Caco-2 (cell line): ENCODE results near the gene CDKL5. TPM values are rescaled to one million over a fixed set of nuclear protein-coding genes. Genes with fewer than 3 reads are reported as not detected.

ENCODE experiments used
- BruUV-seq: library from RNA; stranded (reverse); fragments of 400-500 nt; replicated peaks from 2 replicates; lab custom pipeline; 2021; lab: Mats Ljungman, UMichigan
- CTCF ChIA-PET: fragments of 300-600 bp; sonication (Branson Sonifier 250); formaldehyde crosslinking; loops from one replicate; lab custom pipeline; 2022; ENCODE audit warnings: antibody characterized with exemption; lab: Charles Lee
- POLR2A ChIA-PET: fragments of 300-600 bp; sonication (Branson Sonifier 250); formaldehyde crosslinking; loops from one replicate; lab custom pipeline; 2022; ENCODE audit warnings: antibody characterized with exemption; lab: Charles Lee
- DNase-seq, 2 experiments: peaks; one replicate each; pipeline versions ENCODE4 v3.0.0 to v3.0.0-alpha.2; 2020 to 2022
- H3K27me3 ChIP-seq: replicated peaks from 2 replicates; pipeline ENCODE4 v1.6.0; 2011; ENCODE audit warnings: low read length; ENCODE audit not compliant: control insufficient read depth, insufficient read depth
- H3K36me3 ChIP-seq: 2 replicates; pipeline ENCODE4 v1.5.1; 2011; ENCODE audit warnings: low read length; ENCODE audit not compliant: control insufficient read depth, insufficient read depth
- H3K4me1 ChIP-seq: fragments of 250-450 bp; sonication (Bioruptor Pico); 2 replicates; pipeline ENCODE4 v1.5.1; 2020; ENCODE audit warnings: mild to moderate bottlenecking
- H3K4me3 ChIP-seq: 2 replicates; pipeline ENCODE4 v1.5.1; 2011; ENCODE audit warnings: low read depth, mild to moderate bottlenecking, control low read depth, low read length
- H3K9me3 ChIP-seq: fragments of 250-450 bp; sonication (Bioruptor Pico); 2 replicates; pipeline ENCODE4 v1.5.1; 2020; ENCODE audit warnings: mild to moderate bottlenecking, moderate library complexity
- H3K27ac Mint-ChIP-seq: one replicate; pipeline ENCODE4 v1.8.0; 2022; ENCODE audit warnings: mixed read lengths; ENCODE audit not compliant: unreplicated experiment
- H3K27me3 Mint-ChIP-seq: one replicate; pipeline ENCODE4 v1.8.0; 2022; ENCODE audit warnings: mixed read lengths; ENCODE audit not compliant: insufficient read depth, unreplicated experiment
- H3K36me3 Mint-ChIP-seq: one replicate; pipeline ENCODE4 v1.8.0; 2022; ENCODE audit warnings: mild to moderate bottlenecking, mixed read lengths; ENCODE audit not compliant: insufficient read depth, unreplicated experiment
- H3K4me1 Mint-ChIP-seq: one replicate; pipeline ENCODE4 v1.8.0; 2022; ENCODE audit warnings: low read depth, mixed read lengths; ENCODE audit not compliant: unreplicated experiment
- H3K4me3 Mint-ChIP-seq: one replicate; pipeline ENCODE4 v1.8.0; 2022; ENCODE audit warnings: mild to moderate bottlenecking, moderate library complexity, mixed read lengths; ENCODE audit not compliant: unreplicated experiment
- H3K9me3 Mint-ChIP-seq: one replicate; pipeline ENCODE4 v1.8.0; 2022; ENCODE audit warnings: mixed read lengths; ENCODE audit not compliant: unreplicated experiment
- intact Hi-C: fragments of 100-400 bp; cut with micrococcal nuclease; formaldehyde crosslinking; loops from one replicate; pipeline ENCODE4 v1.10.0; 2022; ENCODE audit not compliant: unreplicated experiment
- total RNA-seq: library from RNA; stranded (reverse); gene quantifications from 2 replicates; pipeline ENCODE4 v1.2.3, GENCODE V29; 2022
- TF ChIP-seq, protein P1 (sequence below), 2 experiments: fragments of 200-600 bp in 1 of 2; IDR thresholded peaks; 1 replicate in 1 of 2; 2 replicates in 1 of 2; pipeline versions ENCODE4 v1.5.1 to v1.8.0; 2011 to 2022; ENCODE audit warnings: antibody characterized with exemption in 1 of 2, control low read depth in 1 of 2, inconsistent platforms in 1 of 2, low read depth in 1 of 2, low read length in 1 of 2, mild to moderate bottlenecking in 1 of 2, moderate library complexity in 1 of 2; ENCODE audit not compliant: insufficient read depth in 1 of 2, severe bottlenecking in 1 of 2, unreplicated experiment in 1 of 2

CDKL5 gene
- total RNA-seq, 1 experiment from 2014 or later, result 23.7 TPM

DNA sequence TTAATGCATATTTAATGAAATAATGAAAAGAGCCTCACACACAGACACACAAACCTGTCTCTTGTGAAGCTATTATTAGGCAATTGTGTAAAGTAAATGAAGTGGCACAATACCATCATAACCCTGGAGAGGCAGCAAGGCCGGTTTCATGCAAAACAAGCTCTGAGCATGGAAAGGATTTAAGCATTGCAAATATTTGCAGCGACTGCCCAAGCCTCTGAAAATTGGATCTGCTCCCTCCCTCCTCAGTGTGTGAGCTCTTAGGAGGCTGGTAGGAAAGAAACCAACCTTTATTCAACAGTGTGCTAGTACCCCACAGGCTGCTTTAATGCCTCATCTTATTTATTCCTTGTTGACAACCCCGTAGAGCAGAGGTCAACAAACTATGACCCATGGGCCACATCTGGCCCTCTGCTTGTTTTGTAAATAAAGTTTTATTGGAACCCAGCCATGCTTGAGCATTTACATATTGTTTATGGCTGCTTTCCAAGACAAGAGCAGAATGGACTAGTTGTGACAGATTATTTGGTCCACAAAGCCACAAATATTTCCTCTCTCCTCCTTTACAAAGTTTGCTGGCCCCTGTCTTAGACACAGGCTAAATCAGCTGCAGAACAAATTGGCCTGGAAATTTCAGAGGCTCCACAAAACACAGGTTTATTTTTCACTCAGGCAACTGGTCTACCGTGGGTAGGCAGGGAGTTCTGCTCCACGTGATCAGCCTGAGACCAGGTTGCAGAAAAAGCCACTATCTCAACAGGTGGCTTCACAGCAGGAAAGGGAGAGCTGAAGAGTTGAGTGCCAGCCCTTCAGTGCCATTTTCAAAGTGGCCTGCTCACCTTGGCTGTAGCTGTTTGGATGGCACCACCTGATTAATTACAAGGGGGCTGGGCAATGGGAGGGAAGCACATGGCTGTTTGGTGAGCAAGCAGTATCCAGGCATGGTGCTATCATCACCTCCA is 229.7 kb downstream of the CDKL5 start:
- Histone ChIP-seq H3K27me3 (no peaks in the 10 kb centered on the region), H3K4me1 (peaks cover 2% of the 10 kb centered on the region; the same call in 1 of the 2 replicates), H3K4me3 (no peak overlapping the region), H3K9me3 (no peaks in the 10 kb centered on the region), H3K36me3 (no peaks in the 10 kb centered on the region)
- no TSS peak for BruUV-seq
- Mint-ChIP-seq H3K27ac (no peak overlapping the region), H3K4me3 (no peak overlapping the region), H3K4me1 (peaks cover 1% of the 10 kb centered on the region), H3K36me3 (no peaks in the 10 kb centered on the region), H3K27me3 (no peaks in the 10 kb centered on the region), H3K9me3 (no peaks in the 10 kb centered on the region)
- TF ChIP-seq, protein P1, sequence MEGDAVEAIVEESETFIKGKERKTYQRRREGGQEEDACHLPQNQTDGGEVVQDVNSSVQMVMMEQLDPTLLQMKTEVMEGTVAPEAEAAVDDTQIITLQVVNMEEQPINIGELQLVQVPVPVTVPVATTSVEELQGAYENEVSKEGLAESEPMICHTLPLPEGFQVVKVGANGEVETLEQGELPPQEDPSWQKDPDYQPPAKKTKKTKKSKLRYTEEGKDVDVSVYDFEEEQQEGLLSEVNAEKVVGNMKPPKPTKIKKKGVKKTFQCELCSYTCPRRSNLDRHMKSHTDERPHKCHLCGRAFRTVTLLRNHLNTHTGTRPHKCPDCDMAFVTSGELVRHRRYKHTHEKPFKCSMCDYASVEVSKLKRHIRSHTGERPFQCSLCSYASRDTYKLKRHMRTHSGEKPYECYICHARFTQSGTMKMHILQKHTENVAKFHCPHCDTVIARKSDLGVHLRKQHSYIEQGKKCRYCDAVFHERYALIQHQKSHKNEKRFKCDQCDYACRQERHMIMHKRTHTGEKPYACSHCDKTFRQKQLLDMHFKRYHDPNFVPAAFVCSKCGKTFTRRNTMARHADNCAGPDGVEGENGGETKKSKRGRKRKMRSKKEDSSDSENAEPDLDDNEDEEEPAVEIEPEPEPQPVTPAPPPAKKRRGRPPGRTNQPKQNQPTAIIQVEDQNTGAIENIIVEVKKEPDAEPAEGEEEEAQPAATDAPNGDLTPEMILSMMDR (IDR thresholded peaks at IDR 0.05; ENCODE audit: insufficient read depth in 1 of 2, low read depth in 1 of 2, low read length in 1 of 2, severe bottlenecking in 1 of 2, unreplicated experiment in 1 of 2), result no peak
- CTCF ChIA-PET, result interaction anchor here (0.6 kb wide), 1 partner anchor 679 kb away, joined by 4 read pairs; no protein-coding TSS in a partner anchor
- peak in 1 of 2 experiments; percentile 18 for DNase-seq
- intact Hi-C loops, result no loop called here
- POLR2A ChIA-PET, result no interaction called here

DNA sequence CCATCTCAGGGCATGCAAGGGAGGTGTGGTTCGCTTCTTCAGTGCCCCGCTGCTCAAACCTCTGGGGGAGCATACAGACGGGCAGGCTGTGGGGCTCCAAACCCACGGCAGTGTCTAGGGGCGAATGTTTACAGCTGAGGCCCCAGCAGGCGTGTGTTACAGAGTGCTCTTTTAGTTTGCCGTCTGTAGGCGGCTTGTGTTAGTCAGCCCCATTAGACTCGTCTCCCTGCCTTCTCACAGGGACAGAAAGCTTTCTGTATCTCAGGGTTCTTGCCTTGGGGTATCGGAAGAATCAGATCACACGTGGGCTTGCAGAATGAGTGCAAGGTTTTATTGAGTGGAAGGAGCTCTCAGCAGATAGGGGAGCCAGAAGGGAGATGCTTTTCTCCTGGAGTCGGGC is 235.9 kb downstream of the CDKL5 start:
- Histone ChIP-seq H3K4me1 (no peaks in the 10 kb centered on the region), H3K4me3 (no peak overlapping the region), H3K27me3 (no peaks in the 10 kb centered on the region), H3K9me3 (no peaks in the 10 kb centered on the region), H3K36me3 (no peaks in the 10 kb centered on the region)
- BruUV-seq, result no TSS peak
- TF ChIP-seq, protein P1 (IDR thresholded peaks at IDR 0.05; ENCODE audit: insufficient read depth in 1 of 2, low read depth in 1 of 2, low read length in 1 of 2, severe bottlenecking in 1 of 2, unreplicated experiment in 1 of 2), result no peak
- Mint-ChIP-seq H3K36me3 (no peaks in the 10 kb centered on the region), H3K4me3 (no peak overlapping the region), H3K9me3 (no peaks in the 10 kb centered on the region), H3K4me1 (no peaks in the 10 kb centered on the region), H3K27ac (no peak overlapping the region), H3K27me3 (no peaks in the 10 kb centered on the region)
- intact Hi-C loops, result no loop called here
- no peak for DNase-seq
- ChIA-PET CTCF (no interaction called here), POLR2A (no interaction called here)

DNA sequence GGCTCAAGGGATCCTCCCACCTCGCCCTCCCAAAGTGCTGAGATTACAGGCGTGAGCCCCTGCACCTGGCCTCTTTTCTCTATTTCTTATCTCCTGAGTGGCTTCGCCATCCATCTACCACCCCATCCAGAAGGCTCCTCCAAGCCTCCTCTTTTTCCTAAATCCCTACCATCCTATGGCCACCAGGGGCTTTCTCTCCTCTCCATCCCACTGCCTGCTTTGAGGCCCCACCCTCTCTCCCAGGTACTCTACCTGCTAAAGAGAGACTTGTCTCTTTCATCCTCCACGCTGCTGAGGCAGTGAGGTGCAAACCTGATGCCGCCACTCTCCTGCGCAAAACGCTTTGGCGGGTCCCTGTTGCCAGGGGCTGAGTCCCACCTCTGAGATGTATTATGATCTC is 239.5 kb downstream of the CDKL5 start:
- Mint-ChIP-seq H3K27me3 (no peaks in the 10 kb centered on the region), H3K36me3 (no peaks in the 10 kb centered on the region), H3K4me1 (no peaks in the 10 kb centered on the region), H3K4me3 (no peak overlapping the region), H3K9me3 (no peaks in the 10 kb centered on the region), H3K27ac (no peak overlapping the region)
- DNase-seq, result peak; percentile 29 to 43
- ChIA-PET POLR2A (no interaction called here), CTCF (no interaction called here)
- Histone ChIP-seq H3K27me3 (no peaks in the 10 kb centered on the region), H3K36me3 (no peaks in the 10 kb centered on the region), H3K4me1 (peaks cover 5% of the 10 kb centered on the region; the same call in 1 of the 2 replicates), H3K4me3 (no peak overlapping the region), H3K9me3 (no peaks in the 10 kb centered on the region)
- no TSS peak for BruUV-seq
- intact Hi-C loops, result no loop called here
- TF ChIP-seq, protein P1 (IDR thresholded peaks at IDR 0.05; ENCODE audit: insufficient read depth in 1 of 2, low read depth in 1 of 2, low read length in 1 of 2, severe bottlenecking in 1 of 2, unreplicated experiment in 1 of 2), result peak in 1 of 2 experiments; percentile 21
